Naive thymus-derived CD4-positive, alpha-beta T cell (primary cell): ENCODE results near the gene GON7. TPM values are rescaled to one million over a fixed set of nuclear protein-coding genes. Genes with fewer than 3 reads are reported as not detected.
"Not testable (repeated sequence)": the region's sequence is repeated elsewhere in the genome, so short reads cannot be mapped to it uniquely, and the experiment has no call there.

Experiments used
- ATAC-seq: fragments of 150-1000 bp; cut with Tn5 transposase; 2 replicates; pipeline ENCODE4 v1.10.0; 2021; ENCODE audit warnings: mild to moderate bottlenecking, moderate library complexity
- CTCF ChIA-PET: fragments of 350-600 bp; sonication (Branson Sonifier 250); formaldehyde crosslinking; loops from one replicate; lab custom pipeline; 2021; ENCODE audit warnings: antibody characterized with exemption; lab: Charles Lee
- POLR2A ChIA-PET: fragments of 350-600 bp; sonication (Branson Sonifier 250); formaldehyde crosslinking; loops from one replicate; lab custom pipeline; 2021; ENCODE audit warnings: antibody characterized with exemption, inconsistent platforms; lab: Charles Lee
- DNase-seq, 9 donors: peaks; one replicate each; pipeline versions ENCODE4 v3.0.0 to v3.0.0-alpha.2; 2020 to 2022; ENCODE audit warnings: mixed read lengths in 1 of 9
- H3K27ac ChIP-seq: one replicate; pipeline ENCODE4 v1.7.0; 2013; ENCODE audit warnings: mild to moderate bottlenecking, low read depth, low read length, moderate library complexity
- H3K27me3 ChIP-seq, 2 donors: one replicate each; pipeline ENCODE4 v1.7.0; 2013; ENCODE audit warnings: low read length in 2 of 2, mild to moderate bottlenecking in 2 of 2, moderate library complexity in 2 of 2; ENCODE audit not compliant: control insufficient read depth in 2 of 2, insufficient read depth in 2 of 2
- H3K36me3 ChIP-seq, 3 experiments: 1 replicate in 2 of 3; 2 replicates in 1 of 3; pipeline ENCODE4 v1.7.0; 2013; ENCODE audit warnings: low read length in 3 of 3, mild to moderate bottlenecking in 3 of 3, moderate library complexity in 1 of 3; ENCODE audit not compliant: insufficient read depth in 3 of 3, control insufficient read depth in 2 of 3
- H3K4me1 ChIP-seq, 2 donors: one replicate each; pipeline ENCODE4 v1.7.0; 2013; ENCODE audit warnings: low read length in 2 of 2, mild to moderate bottlenecking in 2 of 2, moderate library complexity in 1 of 2; ENCODE audit not compliant: control insufficient read depth in 2 of 2, insufficient read depth in 2 of 2
- H3K4me3 ChIP-seq: 2 replicates; pipeline ENCODE4 v1.7.0; 2013; ENCODE audit warnings: mild to moderate bottlenecking, low read length
- H3K9me3 ChIP-seq, 3 experiments: 1 replicate in 2 of 3; 2 replicates in 1 of 3; pipeline ENCODE4 v1.7.0; 2013; ENCODE audit warnings: low read length in 3 of 3; ENCODE audit not compliant: control insufficient read depth in 2 of 3
- H3K27ac Mint-ChIP-seq, 9 donors: one replicate each; pipeline ENCODE4 v1.8.0; 2020 to 2022; ENCODE audit warnings: mixed read lengths in 9 of 9, mild to moderate bottlenecking in 8 of 9, moderate library complexity in 5 of 9, inconsistent platforms in 2 of 9
- H3K27me3 Mint-ChIP-seq, 5 donors: one replicate each; pipeline ENCODE4 v1.8.0; 2021 to 2022; ENCODE audit warnings: mixed read lengths in 5 of 5, mild to moderate bottlenecking in 1 of 5
- H3K36me3 Mint-ChIP-seq, 5 donors: one replicate each; pipeline ENCODE4 v1.8.0; 2020 to 2022; ENCODE audit warnings: mixed read lengths in 5 of 5, mild to moderate bottlenecking in 3 of 5, inconsistent platforms in 1 of 5
- H3K4me1 Mint-ChIP-seq, 7 donors: one replicate each; pipeline ENCODE4 v1.8.0; 2020 to 2022; ENCODE audit warnings: mixed read lengths in 7 of 7, mild to moderate bottlenecking in 3 of 7, inconsistent platforms in 1 of 7
- H3K4me3 Mint-ChIP-seq, 10 donors: one replicate each; pipeline ENCODE4 v1.8.0; 2020 to 2022; ENCODE audit warnings: mild to moderate bottlenecking in 10 of 10, mixed read lengths in 10 of 10, moderate library complexity in 6 of 10, inconsistent platforms in 2 of 10
- H3K9me3 Mint-ChIP-seq, 11 donors: one replicate each; pipeline ENCODE4 v1.8.0; 2020 to 2022; ENCODE audit warnings: mixed read lengths in 11 of 11, mild to moderate bottlenecking in 4 of 11, inconsistent platforms in 1 of 11, moderate library complexity in 1 of 11
- intact Hi-C, 2 donors: fragments of 100-400 bp; cut with micrococcal nuclease; formaldehyde crosslinking; loops; one replicate each; pipeline ENCODE4 v1.15.1; 2023
- polyA plus RNA-seq, 2 donors: library from polyadenylated mRNA; unstranded; fragments of 300-500 nt; fragmentation: Illumina TruSeq; gene quantifications; one replicate each; pipeline ENCODE4 v1.2.3, GENCODE V29; 2021
- total RNA-seq, 6 experiments: library from RNA in 5 of 6; stranded (reverse) in 5 of 6; gene quantifications; 1 replicate in 5 of 6; 2 replicates in 1 of 6; pipeline ENCODE4 v1.2.3 and lab custom pipeline; 2021 to 2026

Gene GON7
- total and polyA plus RNA-seq, 7 experiments from 2014 or later = 3.5 to 19.2 (median 11.2) TPM

GRCh38 chr14:93174731-93175130, 32.1 kb downstream of the GON7 start:
- H3K4me3 Mint-ChIP-seq, H3K4me1 Mint-ChIP-seq, H3K9me3 Mint-ChIP-seq, DNase-seq, H3K27me3 Mint-ChIP-seq, H3K27ac ChIP-seq, H3K4me3 ChIP-seq, H3K9me3 ChIP-seq, ATAC-seq, H3K27ac Mint-ChIP-seq, H3K36me3 Mint-ChIP-seq, POLR2A ChIA-PET, H3K27me3 ChIP-seq, intact Hi-C loops, H3K36me3 ChIP-seq, H3K4me1 ChIP-seq: not testable (repeated sequence)
- CTCF ChIA-PET = interaction anchor here (3.2 kb wide), 1 partner anchor 61 kb away, joined by 11 read pairs; no protein-coding TSS in a partner anchor

DNA sequence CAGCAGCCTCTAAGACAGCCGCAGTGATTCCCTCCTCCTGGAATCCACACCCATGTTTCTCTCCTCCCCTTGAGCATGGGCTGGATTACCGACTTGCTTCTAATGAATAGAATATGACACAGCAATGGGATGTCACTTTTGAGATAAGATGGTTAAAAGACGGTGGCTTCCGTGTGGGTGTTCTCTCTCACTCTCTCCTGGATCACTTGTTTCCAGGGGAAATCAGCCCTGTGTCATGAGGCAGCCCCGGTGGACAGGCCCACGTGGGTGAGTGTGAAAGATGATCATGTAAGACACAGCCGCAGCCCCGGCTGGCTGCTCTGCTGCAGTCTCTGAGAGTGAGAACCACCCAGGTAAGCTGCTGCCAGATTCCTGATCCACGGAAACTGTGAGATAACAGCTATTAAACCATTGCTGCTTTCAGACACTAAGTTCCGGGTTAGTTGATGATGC, 32.9 kb downstream of the GON7 start:
- no peaks in the 10 kb centered on the region for H3K36me3 ChIP-seq
- peaks cover 0 to 4% (median 0%) of the 10 kb centered on the region in 7 donors for H3K4me1 Mint-ChIP-seq
- POLR2A ChIA-PET = no interaction called here
- no peaks in the 10 kb centered on the region for H3K27me3 ChIP-seq
- no peak overlapping the region for H3K4me3 Mint-ChIP-seq
- H3K27me3 Mint-ChIP-seq = no peaks in the 10 kb centered on the region
- H3K9me3 Mint-ChIP-seq = no peaks in the 10 kb centered on the region
- DNase-seq (no peak), ATAC-seq (no peak)
- no peak overlapping the region for H3K4me3 ChIP-seq
- intact Hi-C loops = no loop called here
- CTCF ChIA-PET = interaction anchor here (3.2 kb wide), 1 partner anchor 61 kb away, joined by 11 read pairs; no protein-coding TSS in a partner anchor
- H3K27ac ChIP-seq = no peak overlapping the region
- H3K36me3 Mint-ChIP-seq = no peaks in the 10 kb centered on the region
- H3K9me3 ChIP-seq = no peaks in the 10 kb centered on the region
- no peak overlapping the region for H3K27ac Mint-ChIP-seq
- no peaks in the 10 kb centered on the region for H3K4me1 ChIP-seq

DNA sequence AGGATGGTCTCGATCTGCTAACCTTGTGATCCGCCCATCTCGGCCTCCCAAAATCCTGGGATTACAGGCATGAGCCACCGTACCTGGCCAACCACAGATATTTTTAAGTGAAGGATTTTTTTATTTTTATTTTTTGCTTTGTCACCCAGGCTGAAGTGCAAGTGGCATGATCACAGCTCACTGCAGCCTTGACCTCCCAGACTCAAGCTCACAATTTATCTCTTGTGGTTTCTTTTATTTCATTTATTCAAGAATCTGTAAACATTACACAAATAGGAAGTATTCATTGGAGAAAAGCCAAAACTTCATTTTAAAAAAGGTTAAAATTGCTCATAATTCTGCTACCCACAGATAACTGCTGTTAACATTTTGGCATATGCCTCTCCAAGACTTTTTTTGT, 35.5 kb downstream of the GON7 start:
- Mint-ChIP-seq H3K9me3 (no peaks in the 10 kb centered on the region), H3K4me1 (no peaks in the 10 kb centered on the region), H3K27me3 (no peaks in the 10 kb centered on the region), H3K36me3 (no peaks in the 10 kb centered on the region), H3K27ac (no peak overlapping the region), H3K4me3 (no peak overlapping the region)
- intact Hi-C loops = no loop called here
- no peaks in the 10 kb centered on the region for H3K4me1 ChIP-seq
- H3K27me3 ChIP-seq = no peaks in the 10 kb centered on the region
- ATAC-seq (no peak), DNase-seq (no peak)
- H3K27ac ChIP-seq = no peak overlapping the region
- ChIA-PET CTCF (interaction anchor here (0.7 kb wide), 1 partner anchor 57 kb away, joined by 3 read pairs; no protein-coding TSS in a partner anchor), POLR2A (interaction anchor here (0.7 kb wide), 1 partner anchor 115 kb away, joined by 3 read pairs; no protein-coding TSS in a partner anchor)
- H3K36me3 ChIP-seq = no peaks in the 10 kb centered on the region
- no peak overlapping the region for H3K4me3 ChIP-seq
- no peaks in the 10 kb centered on the region for H3K9me3 ChIP-seq

DNA sequence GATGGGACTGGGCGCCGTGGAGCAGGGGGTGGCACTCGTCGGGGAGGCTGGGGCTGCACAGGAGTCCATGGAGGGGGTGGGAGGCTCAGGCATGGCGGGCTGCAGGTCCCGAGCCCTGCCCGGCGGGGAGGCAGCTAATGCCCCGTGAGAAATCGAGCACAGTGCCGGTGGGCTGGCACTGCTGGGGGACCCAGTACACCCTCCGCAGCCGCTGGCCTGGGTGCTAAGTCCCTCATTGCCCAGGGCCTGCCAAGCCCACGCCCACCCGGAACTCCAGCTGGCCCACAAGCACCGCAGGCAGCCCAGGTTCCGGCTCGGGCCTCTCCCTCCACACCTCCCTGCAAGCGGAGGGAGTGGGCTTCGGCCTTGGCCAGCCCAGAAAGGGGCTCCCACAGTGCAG, 36.7 kb downstream of the GON7 start:
- POLR2A ChIA-PET, H3K27me3 Mint-ChIP-seq, CTCF ChIA-PET, H3K27ac ChIP-seq, H3K36me3 Mint-ChIP-seq, H3K4me1 ChIP-seq, H3K4me1 Mint-ChIP-seq, H3K27ac Mint-ChIP-seq, H3K9me3 ChIP-seq, H3K9me3 Mint-ChIP-seq, intact Hi-C loops, H3K27me3 ChIP-seq, H3K36me3 ChIP-seq, H3K4me3 Mint-ChIP-seq, DNase-seq, H3K4me3 ChIP-seq, ATAC-seq: not testable (repeated sequence)

- intact Hi-C loops, ATAC-seq, H3K36me3 Mint-ChIP-seq, H3K27me3 Mint-ChIP-seq, H3K9me3 ChIP-seq, H3K4me1 Mint-ChIP-seq, H3K27ac Mint-ChIP-seq, H3K36me3 ChIP-seq, H3K4me1 ChIP-seq, H3K9me3 Mint-ChIP-seq, H3K27ac ChIP-seq, H3K4me3 ChIP-seq, H3K27me3 ChIP-seq, H3K4me3 Mint-ChIP-seq, DNase-seq: not testable (repeated sequence)
- POLR2A ChIA-PET = interaction anchor here (0.6 kb wide), 1 partner anchor 25 kb away, joined by 5 read pairs; no protein-coding TSS in a partner anchor
- CTCF ChIA-PET = interaction anchor here (0.6 kb wide), 1 partner anchor 36 kb away, joined by 3 read pairs; no protein-coding TSS in a partner anchor
Measured at GRCh38 chr14:93169619-93170018, 37.2 kb downstream of the GON7 start.

DNA sequence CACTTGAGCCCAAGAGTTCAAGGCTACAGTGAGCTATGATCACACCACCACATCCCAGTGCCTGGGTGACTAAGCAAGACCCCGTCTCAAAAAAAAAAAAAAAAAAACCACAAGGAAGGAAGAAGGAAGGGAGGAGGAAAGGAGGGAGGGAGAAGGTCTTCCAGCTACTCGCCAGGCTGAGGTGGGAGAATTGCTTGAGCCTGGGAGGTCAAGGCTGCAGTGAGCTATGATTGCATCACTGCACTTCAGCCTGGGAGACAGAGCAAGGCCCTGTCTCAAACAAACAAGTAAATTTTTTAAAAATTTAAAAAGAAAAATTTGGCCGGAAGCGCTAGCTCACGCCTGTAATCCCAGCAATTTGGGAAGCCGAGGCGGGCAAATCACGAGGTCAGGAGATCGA, 38.3 kb downstream of the GON7 start:
- H3K27me3 Mint-ChIP-seq, H3K36me3 Mint-ChIP-seq, POLR2A ChIA-PET, ATAC-seq, intact Hi-C loops, H3K9me3 Mint-ChIP-seq, H3K4me3 Mint-ChIP-seq, H3K36me3 ChIP-seq, H3K27ac ChIP-seq, H3K4me1 ChIP-seq, H3K4me1 Mint-ChIP-seq, H3K4me3 ChIP-seq, H3K27ac Mint-ChIP-seq, DNase-seq, H3K27me3 ChIP-seq, H3K9me3 ChIP-seq: not testable (repeated sequence)
- CTCF ChIA-PET = interaction anchor here (0.7 kb wide), 1 partner anchor 10 kb away, joined by 3 read pairs; no protein-coding TSS in a partner anchor
